ENCODE results near the gene ARMH3. TPM values are rescaled to one million over a fixed set of nuclear protein-coding genes. Genes with fewer than 3 reads are reported as not detected.

The ARMH3 gene
- total RNA-seq, 2 experiments from 2014 or later, result 7.9 to 24.3 TPM

DNA sequence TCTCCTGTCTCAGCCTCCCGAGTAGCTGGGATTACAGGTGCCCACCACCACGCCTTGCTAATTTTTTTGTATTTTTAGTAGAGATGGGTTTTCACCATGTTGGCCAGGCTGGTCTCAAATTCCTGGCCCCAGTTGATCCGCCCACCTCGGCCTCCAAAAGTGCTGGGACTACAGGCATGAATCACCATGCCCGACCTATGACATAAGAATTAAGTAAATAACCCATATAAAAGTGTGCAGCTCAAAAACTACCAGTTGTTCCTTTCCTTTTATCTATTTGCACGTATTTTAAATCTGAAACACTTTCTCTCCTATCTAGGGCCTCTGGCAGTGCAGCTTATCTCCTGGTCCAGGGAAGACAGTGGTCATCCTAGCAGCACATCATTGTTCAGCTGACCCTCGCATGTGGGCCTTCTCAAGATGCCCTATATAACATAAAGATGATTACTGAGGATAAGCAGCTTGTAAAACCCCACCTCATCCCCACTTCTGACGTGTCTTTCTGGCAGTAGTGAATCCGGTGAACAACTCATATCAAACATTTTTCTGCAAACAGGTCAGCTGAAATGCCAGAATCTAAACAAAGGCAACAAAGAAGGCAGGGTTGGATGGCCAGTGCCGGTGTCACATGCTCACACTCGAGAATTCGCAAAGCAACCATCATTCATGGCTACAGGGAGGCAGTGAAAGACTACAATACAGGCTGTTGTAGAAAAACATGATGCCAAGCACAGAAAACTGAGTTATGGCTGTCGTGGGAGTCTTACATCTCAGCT is 176.3 kb downstream of the ARMH3 start:
- TF ChIP-seq EZH2phosphoT487 (IDR thresholded peaks at IDR 0.05; ENCODE audit: borderline replicate concordance, low read depth, low read length), result no peak
- TF ChIP-seq, protein P1, sequence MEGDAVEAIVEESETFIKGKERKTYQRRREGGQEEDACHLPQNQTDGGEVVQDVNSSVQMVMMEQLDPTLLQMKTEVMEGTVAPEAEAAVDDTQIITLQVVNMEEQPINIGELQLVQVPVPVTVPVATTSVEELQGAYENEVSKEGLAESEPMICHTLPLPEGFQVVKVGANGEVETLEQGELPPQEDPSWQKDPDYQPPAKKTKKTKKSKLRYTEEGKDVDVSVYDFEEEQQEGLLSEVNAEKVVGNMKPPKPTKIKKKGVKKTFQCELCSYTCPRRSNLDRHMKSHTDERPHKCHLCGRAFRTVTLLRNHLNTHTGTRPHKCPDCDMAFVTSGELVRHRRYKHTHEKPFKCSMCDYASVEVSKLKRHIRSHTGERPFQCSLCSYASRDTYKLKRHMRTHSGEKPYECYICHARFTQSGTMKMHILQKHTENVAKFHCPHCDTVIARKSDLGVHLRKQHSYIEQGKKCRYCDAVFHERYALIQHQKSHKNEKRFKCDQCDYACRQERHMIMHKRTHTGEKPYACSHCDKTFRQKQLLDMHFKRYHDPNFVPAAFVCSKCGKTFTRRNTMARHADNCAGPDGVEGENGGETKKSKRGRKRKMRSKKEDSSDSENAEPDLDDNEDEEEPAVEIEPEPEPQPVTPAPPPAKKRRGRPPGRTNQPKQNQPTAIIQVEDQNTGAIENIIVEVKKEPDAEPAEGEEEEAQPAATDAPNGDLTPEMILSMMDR (conservative IDR thresholded peaks at IDR 0.05; ENCODE audit: low read length), result no peak
- Histone ChIP-seq H3K36me3 (ENCODE audit: insufficient read depth, low read length) (no peaks in the 10 kb centered on the region), H3K79me2 (ENCODE audit: insufficient read depth, low read depth, low read length) (no peaks in the 10 kb centered on the region), H4K20me1 (ENCODE audit: insufficient read depth, low read length) (no peaks in the 10 kb centered on the region), H3K4me3 (ENCODE audit: low read depth, low read length, poor library complexity, severe bottlenecking) (no peak overlapping the region), H3K27ac (ENCODE audit: low read depth, low read length, poor library complexity, severe bottlenecking) (no peak overlapping the region), H3K9me3 (ENCODE audit: low read length) (no peaks in the 10 kb centered on the region), H3K4me2 (ENCODE audit: low read length) (no peak overlapping the region), H2AFZ (ENCODE audit: low read length) (no peak overlapping the region), H3K4me1 (ENCODE audit: insufficient read depth, low read length, poor library complexity, severe bottlenecking) (no peaks in the 10 kb centered on the region), H3K9me2 (ENCODE audit: insufficient read depth, low read length) (no peaks in the 10 kb centered on the region)
- CTCF ChIA-PET (ENCODE audit: unreplicated experiment), result interaction anchor here (0.7 to 1.2 kb wide), 2 partner anchors 22 to 39 kb away, joined by 3 read pairs; no protein-coding TSS in a partner anchor
- intact Hi-C loops (cut with micrococcal nuclease; ENCODE audit: unreplicated experiment), result no loop called here
- POLR2A ChIA-PET, result interaction anchor here (1.6 kb wide), 1 partner anchor 43 kb away, joined by 3 read pairs; no protein-coding TSS in a partner anchor
- no TSS peak for BruUV-seq (replicated peaks)
- DNase-seq (ENCODE audit: low spot score), result no peak

DNA sequence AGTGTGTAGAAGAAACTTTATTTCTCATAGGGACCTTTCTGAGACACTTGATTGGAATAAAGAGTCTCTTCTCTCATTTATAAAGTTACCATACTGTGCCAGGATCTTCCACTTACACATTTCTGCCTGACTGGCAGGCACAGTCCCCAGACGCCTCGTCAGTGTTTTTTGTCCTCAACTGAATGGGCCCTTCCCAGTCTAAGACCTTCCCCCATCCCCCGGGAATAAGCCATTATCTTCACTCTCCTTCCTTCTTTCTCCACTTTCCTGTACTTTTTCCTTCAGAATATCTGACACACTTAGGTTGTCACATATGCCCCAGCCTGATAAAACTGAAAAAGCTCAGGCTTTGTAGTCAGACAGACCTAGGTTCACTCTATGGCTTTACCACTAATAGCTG is 177.1 kb downstream of the ARMH3 start:
- Histone ChIP-seq H3K4me1 (ENCODE audit: insufficient read depth, low read length, poor library complexity, severe bottlenecking) (no peaks in the 10 kb centered on the region), H2AFZ (ENCODE audit: low read length) (no peak overlapping the region), H4K20me1 (ENCODE audit: insufficient read depth, low read length) (no peaks in the 10 kb centered on the region), H3K9me3 (ENCODE audit: low read length) (no peaks in the 10 kb centered on the region), H3K36me3 (ENCODE audit: insufficient read depth, low read length) (no peaks in the 10 kb centered on the region), H3K79me2 (ENCODE audit: insufficient read depth, low read depth, low read length) (no peaks in the 10 kb centered on the region), H3K27ac (ENCODE audit: low read depth, low read length, poor library complexity, severe bottlenecking) (no peak overlapping the region), H3K9me2 (ENCODE audit: insufficient read depth, low read length) (no peaks in the 10 kb centered on the region), H3K4me3 (ENCODE audit: low read depth, low read length, poor library complexity, severe bottlenecking) (no peak overlapping the region), H3K4me2 (ENCODE audit: low read length) (no peak overlapping the region)
- ChIA-PET POLR2A (interaction anchor here (0.7 kb wide), 2 partner anchors 9 to 13 kb away, joined by 3 to 4 read pairs; no protein-coding TSS in a partner anchor), CTCF (ENCODE audit: unreplicated experiment) (no interaction called here)
- no TSS peak for BruUV-seq (replicated peaks)
- no peak for TF ChIP-seq EZH2phosphoT487 (IDR thresholded peaks at IDR 0.05; ENCODE audit: borderline replicate concordance, low read depth, low read length)
- TF ChIP-seq, protein P1 (conservative IDR thresholded peaks at IDR 0.05; ENCODE audit: low read length), result no peak
- intact Hi-C loops (cut with micrococcal nuclease; ENCODE audit: unreplicated experiment), result no loop called here
- DNase-seq (ENCODE audit: low spot score), result no peak

DNA sequence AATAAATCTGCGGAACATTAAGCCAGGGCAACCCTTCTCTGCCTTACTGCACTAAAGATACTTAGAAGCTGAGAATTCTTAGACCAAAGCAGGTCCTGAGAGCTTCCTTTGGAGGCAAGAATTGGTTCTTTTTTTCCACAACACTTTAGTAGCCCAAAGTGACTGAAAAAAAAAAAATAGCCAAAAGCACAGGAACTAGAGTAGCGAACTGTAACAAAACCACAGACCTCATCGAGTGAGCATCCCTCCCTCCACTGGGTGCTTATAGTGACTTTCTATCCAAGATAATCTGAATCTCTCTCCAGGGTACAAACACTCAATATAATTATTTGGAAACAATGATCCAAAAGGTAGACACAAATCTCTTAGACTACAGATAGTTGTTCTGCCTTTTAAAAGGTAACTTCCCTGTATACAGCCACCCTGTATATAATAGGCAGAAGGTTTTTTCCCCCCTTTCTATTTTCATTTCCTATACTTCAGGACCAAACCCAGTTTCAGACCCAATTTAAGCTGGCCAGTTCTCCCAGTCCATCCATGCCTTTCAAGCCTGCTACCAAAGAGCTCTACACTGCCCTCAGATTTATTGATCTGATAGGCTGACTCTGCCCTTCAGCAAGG is 180.8 kb downstream of the ARMH3 start:
- no peak for DNase-seq (ENCODE audit: low spot score)
- Histone ChIP-seq H3K4me2 (ENCODE audit: low read length) (no peak overlapping the region), H3K27ac (ENCODE audit: low read depth, low read length, poor library complexity, severe bottlenecking) (no peak overlapping the region), H4K20me1 (ENCODE audit: insufficient read depth, low read length) (no peaks in the 10 kb centered on the region), H3K9me2 (ENCODE audit: insufficient read depth, low read length) (no peaks in the 10 kb centered on the region), H3K4me1 (ENCODE audit: insufficient read depth, low read length, poor library complexity, severe bottlenecking) (no peaks in the 10 kb centered on the region), H2AFZ (ENCODE audit: low read length) (no peak overlapping the region), H3K36me3 (ENCODE audit: insufficient read depth, low read length) (no peaks in the 10 kb centered on the region), H3K4me3 (ENCODE audit: low read depth, low read length, poor library complexity, severe bottlenecking) (no peak overlapping the region), H3K79me2 (ENCODE audit: insufficient read depth, low read depth, low read length) (no peaks in the 10 kb centered on the region), H3K9me3 (ENCODE audit: low read length) (no peaks in the 10 kb centered on the region)
- intact Hi-C loops (cut with micrococcal nuclease; ENCODE audit: unreplicated experiment), result no loop called here
- TF ChIP-seq, protein P1 (conservative IDR thresholded peaks at IDR 0.05; ENCODE audit: low read length), result no peak
- TF ChIP-seq EZH2phosphoT487 (IDR thresholded peaks at IDR 0.05; ENCODE audit: borderline replicate concordance, low read depth, low read length), result no peak
- CTCF ChIA-PET (ENCODE audit: unreplicated experiment), result interaction anchor here (0.5 kb wide), 1 partner anchor 531 kb away, joined by 5 read pairs; no protein-coding TSS in a partner anchor
- POLR2A ChIA-PET, result no interaction called here
- BruUV-seq (replicated peaks), result no TSS peak
